Trophoblast cell (in vitro differentiated cells and primary cell): Measurements from ENCODE around the gene FAM107B.

ENCODE experiments used
- DNase-seq, 2 donors: peaks; one replicate each; pipeline ENCODE4 v3.0.0-alpha.2; 2016
- H2AFZ ChIP-seq: 2 replicates; pipeline ENCODE4 v1.6.1; 2013; ENCODE audit warnings: low read length, moderate library complexity, mild to moderate bottlenecking; ENCODE audit not compliant: insufficient read depth, poor library complexity
- H2AK5ac ChIP-seq: 2 replicates; pipeline ENCODE4 v1.6.1; 2013; ENCODE audit warnings: mild to moderate bottlenecking, low read length
- H2BK120ac ChIP-seq: 2 replicates; pipeline ENCODE4 v1.6.1; 2013; ENCODE audit warnings: low read length, mild to moderate bottlenecking, moderate library complexity; ENCODE audit not compliant: insufficient read depth, poor library complexity
- H2BK12ac ChIP-seq: 2 replicates; pipeline ENCODE4 v1.6.1; 2013; ENCODE audit warnings: mild to moderate bottlenecking, low read length, moderate library complexity
- H2BK5ac ChIP-seq: 2 replicates; pipeline ENCODE4 v1.6.1; 2013; ENCODE audit warnings: low read length, low read depth, moderate library complexity, mild to moderate bottlenecking; ENCODE audit not compliant: poor library complexity
- H3K14ac ChIP-seq: 2 replicates; pipeline ENCODE4 v1.6.1; 2013; ENCODE audit warnings: mild to moderate bottlenecking, low read length
- H3K18ac ChIP-seq: 2 replicates; pipeline ENCODE4 v1.6.1; 2013; ENCODE audit warnings: mild to moderate bottlenecking, low read length
- H3K23ac ChIP-seq: 2 replicates; pipeline ENCODE4 v1.6.1; 2013; ENCODE audit warnings: low read length
- H3K27ac ChIP-seq: 2 replicates; pipeline ENCODE4 v1.5.1; 2013; ENCODE audit warnings: low read depth, mild to moderate bottlenecking, inconsistent platforms, low read length, moderate library complexity
- H3K27me3 ChIP-seq: 2 replicates; pipeline ENCODE4 v1.6.1; 2013; ENCODE audit warnings: inconsistent platforms, mild to moderate bottlenecking, low read length, moderate library complexity; ENCODE audit not compliant: insufficient read depth
- H3K36me3 ChIP-seq, 2 experiments: 1 replicate in 1 of 2; 2 replicates in 1 of 2; pipeline ENCODE4 v1.6.1; 2013; ENCODE audit warnings: low read length in 2 of 2, mild to moderate bottlenecking in 2 of 2, moderate library complexity in 1 of 2; ENCODE audit not compliant: insufficient read depth in 2 of 2, control insufficient read depth in 1 of 2
- H3K4ac ChIP-seq: 2 replicates; pipeline ENCODE4 v1.6.1; 2013; ENCODE audit warnings: low read depth, mild to moderate bottlenecking, low read length, moderate library complexity
- H3K4me1 ChIP-seq, 2 experiments: 1 replicate in 1 of 2; 2 replicates in 1 of 2; pipeline ENCODE4 v1.6.1; 2013; ENCODE audit warnings: low read length in 2 of 2, mild to moderate bottlenecking in 2 of 2, moderate library complexity in 1 of 2; ENCODE audit not compliant: insufficient read depth in 2 of 2, control insufficient read depth in 1 of 2
- H3K4me2 ChIP-seq: 2 replicates; pipeline ENCODE4 v1.6.1; 2013; ENCODE audit warnings: inconsistent platforms, mild to moderate bottlenecking, low read length, moderate library complexity
- H3K4me3 ChIP-seq: 2 replicates; pipeline ENCODE4 v1.5.1; 2013; ENCODE audit warnings: mild to moderate bottlenecking, low read depth, low read length, inconsistent platforms
- H3K79me1 ChIP-seq: one replicate; pipeline ENCODE4 v1.6.1; 2013; ENCODE audit warnings: low read length
- H3K79me2 ChIP-seq: 2 replicates; pipeline ENCODE4 v1.6.1; 2013; ENCODE audit warnings: low read length, mild to moderate bottlenecking; ENCODE audit not compliant: control insufficient read depth, insufficient read depth, poor library complexity
- H3K9ac ChIP-seq: 2 replicates; pipeline ENCODE4 v1.6.1; 2013; ENCODE audit warnings: mild to moderate bottlenecking, low read length
- H3K9me3 ChIP-seq: 2 replicates; pipeline ENCODE4 v1.6.1; 2013; ENCODE audit warnings: low read depth, mild to moderate bottlenecking, control low read depth, inconsistent platforms, low read length; ENCODE audit not compliant: insufficient read depth
- H4K12ac ChIP-seq: 2 replicates; pipeline ENCODE4 v1.6.1; 2013; ENCODE audit warnings: low read depth, mild to moderate bottlenecking, low read length, moderate library complexity
- H4K8ac ChIP-seq: 2 replicates; pipeline ENCODE4 v1.6.1; 2013; ENCODE audit warnings: low read depth, mild to moderate bottlenecking, low read length, moderate library complexity
- H4K91ac ChIP-seq: one replicate; pipeline ENCODE4 v1.6.1; 2013; ENCODE audit warnings: low read depth, mild to moderate bottlenecking, low read length, moderate library complexity
- WGBS: extraction: QIAGEN DNeasy Blood & Tissue Kit; methylation state at CpG from one replicate; pipeline ENCODE4 v1.1.7; 2013; ENCODE audit warnings: missing lambda C conversion rate; ENCODE audit not compliant: insufficient read length, insufficient coverage; ENCODE audit errors: extremely low coverage; 5-methylcytosine and 5-hydroxymethylcytosine counted together

FAM107B gene

DNA sequence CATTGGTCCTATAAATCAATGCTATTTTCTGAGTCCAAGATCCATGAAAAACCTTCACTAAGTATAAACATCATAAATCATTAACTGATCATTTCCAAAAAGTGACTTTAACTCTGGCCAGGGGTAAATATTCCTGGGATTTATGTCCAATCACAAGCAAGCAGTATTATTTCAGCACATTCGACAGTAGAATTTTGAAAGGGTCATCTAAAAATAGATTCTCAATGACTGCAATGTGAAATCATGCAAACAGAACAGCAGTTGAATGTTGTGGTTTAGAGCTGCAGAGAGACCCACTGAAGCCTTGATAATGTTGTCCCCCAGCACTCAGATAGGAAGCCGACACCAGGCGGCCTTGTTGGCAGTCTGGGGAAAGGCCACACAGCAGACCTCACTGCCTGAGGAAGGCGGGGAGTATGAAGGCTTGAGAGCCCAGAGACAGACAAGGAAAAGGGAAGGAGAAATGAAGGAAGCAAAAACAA, 38.1 kb downstream of the FAM107B start:
- Histone ChIP-seq H3K23ac (no peak overlapping the region), H2AFZ (no peak overlapping the region), H3K4me3 (no peak overlapping the region), H3K4me2 (no peak overlapping the region), H2BK12ac (no peak overlapping the region), H2BK120ac (no peak overlapping the region), H2AK5ac (no peak overlapping the region), H3K27ac (peak overlapping the region; percentile 52), H3K79me2 (no peaks in the 10 kb centered on the region), H3K79me1 (peaks cover 2% of the 10 kb centered on the region), H2BK5ac (no peak overlapping the region), H4K8ac (no peak overlapping the region), H3K9me3 (no peaks in the 10 kb centered on the region), H3K27me3 (no peaks in the 10 kb centered on the region), H3K36me3 (no peaks in the 10 kb centered on the region), H3K18ac (no peak overlapping the region), H3K9ac (no peak overlapping the region), H4K12ac (no peak overlapping the region), H3K4ac (no peak overlapping the region), H3K14ac (no peak overlapping the region), H4K91ac (no peak overlapping the region), H3K4me1 (peaks cover 14 to 19% of the 10 kb centered on the region in 2 experiments)
- no CpG with 5 or more reads among the region's 4 CpGs for WGBS
- DNase-seq = no peak

DNA sequence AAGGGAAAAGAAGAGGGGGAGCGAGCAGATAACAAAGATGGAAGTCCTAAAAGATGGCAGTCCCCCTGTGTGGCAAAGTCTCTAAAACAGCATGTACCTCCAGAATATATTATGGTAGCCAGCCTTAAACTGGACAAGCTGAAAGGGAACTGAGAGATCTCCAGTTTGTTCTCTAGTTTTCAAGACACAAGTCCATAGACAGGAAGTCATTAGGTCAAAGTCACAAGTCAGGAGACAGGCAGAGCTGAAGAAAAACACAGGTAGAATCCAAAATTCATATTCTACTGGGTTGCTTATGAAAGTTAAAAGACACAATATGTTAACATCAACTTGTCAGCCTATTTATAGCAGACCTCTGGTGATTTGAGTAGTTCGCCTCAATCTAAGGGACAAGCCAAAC, 38.7 kb downstream of the FAM107B start:
- H3K4me1 ChIP-seq = peaks cover 11 to 15% of the 10 kb centered on the region in 2 experiments
- peaks cover 2% of the 10 kb centered on the region for H3K79me1 ChIP-seq
- no peak overlapping the region for H2BK120ac ChIP-seq
- no peak overlapping the region for H2BK12ac ChIP-seq
- no peak overlapping the region for H2AK5ac ChIP-seq
- H3K18ac ChIP-seq = no peak overlapping the region
- no peak for DNase-seq
- WGBS = no CpG with 5 or more reads among the region's 2 CpGs
- H3K79me2 ChIP-seq = no peaks in the 10 kb centered on the region
- H3K9me3 ChIP-seq = no peaks in the 10 kb centered on the region
- no peaks in the 10 kb centered on the region for H3K36me3 ChIP-seq
- H2BK5ac ChIP-seq = no peak overlapping the region
- no peak overlapping the region for H3K23ac ChIP-seq
- H4K12ac ChIP-seq = no peak overlapping the region
- H4K91ac ChIP-seq = no peak overlapping the region
- H3K27me3 ChIP-seq = no peaks in the 10 kb centered on the region
- H3K9ac ChIP-seq = no peak overlapping the region
- H3K27ac ChIP-seq = no peak overlapping the region
- no peak overlapping the region for H4K8ac ChIP-seq
- no peak overlapping the region for H3K4me3 ChIP-seq
- no peak overlapping the region for H3K4ac ChIP-seq
- no peak overlapping the region for H2AFZ ChIP-seq
- no peak overlapping the region for H3K14ac ChIP-seq
- no peak overlapping the region for H3K4me2 ChIP-seq

- Histone ChIP-seq H3K27me3 (no peaks in the 10 kb centered on the region), H3K36me3 (no peaks in the 10 kb centered on the region), H2BK5ac (no peak overlapping the region), H4K91ac (no peak overlapping the region), H3K79me2 (no peaks in the 10 kb centered on the region), H2BK12ac (no peak overlapping the region), H3K27ac (no peak overlapping the region), H2BK120ac (no peak overlapping the region), H3K9ac (no peak overlapping the region), H3K14ac (no peak overlapping the region), H3K4me1 (no peaks in the 10 kb centered on the region), H3K79me1 (no peaks in the 10 kb centered on the region), H2AFZ (no peak overlapping the region), H4K8ac (no peak overlapping the region), H2AK5ac (no peak overlapping the region), H3K4me3 (no peak overlapping the region), H3K18ac (no peak overlapping the region), H3K4me2 (no peak overlapping the region), H3K9me3 (no peaks in the 10 kb centered on the region), H3K23ac (no peak overlapping the region), H4K12ac (no peak overlapping the region), H3K4ac (no peak overlapping the region)
- no CpG with 5 or more reads among the region's 14 CpGs for WGBS
- DNase-seq = no peak
Measured at GRCh38 chr10:14731875-14732512, 42.7 kb downstream of the FAM107B start.

DNA sequence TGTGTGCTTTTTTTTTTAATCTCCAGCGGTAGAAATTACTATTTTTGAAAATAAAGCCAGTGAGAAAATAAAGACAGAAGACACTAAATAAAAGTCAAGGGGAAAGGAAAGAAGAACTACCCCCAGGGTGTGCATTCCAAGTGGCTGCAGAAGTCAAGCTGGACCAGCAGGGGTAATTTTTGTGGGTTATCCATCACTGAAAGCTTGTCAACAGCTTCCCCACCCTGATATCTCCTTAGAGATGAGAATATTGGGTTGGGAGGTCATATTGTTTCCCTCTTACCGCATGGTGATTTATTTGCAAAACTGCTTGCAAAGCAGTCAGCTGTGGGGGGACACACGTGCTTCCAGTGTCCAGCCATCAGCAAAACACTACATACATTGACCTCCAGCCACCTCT, 46.4 kb downstream of the FAM107B start:
- H3K9ac ChIP-seq = no peak overlapping the region
- DNase-seq = no peak
- H2AK5ac ChIP-seq = no peak overlapping the region
- H2AFZ ChIP-seq = no peak overlapping the region
- H3K18ac ChIP-seq = no peak overlapping the region
- H2BK5ac ChIP-seq = no peak overlapping the region
- H3K4me3 ChIP-seq = no peak overlapping the region
- no peak overlapping the region for H3K14ac ChIP-seq
- no peak overlapping the region for H2BK120ac ChIP-seq
- H3K36me3 ChIP-seq = no peaks in the 10 kb centered on the region
- H3K79me2 ChIP-seq = no peaks in the 10 kb centered on the region
- no peak overlapping the region for H3K4ac ChIP-seq
- H4K91ac ChIP-seq = no peak overlapping the region
- H3K9me3 ChIP-seq = no peaks in the 10 kb centered on the region
- no peaks in the 10 kb centered on the region for H3K79me1 ChIP-seq
- no peaks in the 10 kb centered on the region for H3K4me1 ChIP-seq
- no peak overlapping the region for H4K8ac ChIP-seq
- no CpG with 5 or more reads among the region's 3 CpGs for WGBS
- no peak overlapping the region for H3K23ac ChIP-seq
- H2BK12ac ChIP-seq = no peak overlapping the region
- H3K4me2 ChIP-seq = no peak overlapping the region
- H3K27ac ChIP-seq = no peak overlapping the region
- no peaks in the 10 kb centered on the region for H3K27me3 ChIP-seq
- no peak overlapping the region for H4K12ac ChIP-seq
